KMS-11 (cell line): ENCODE data around the gene AGO3.

ENCODE experiments used
- H2AFZ ChIP-seq: fragments of 200-600 bp; sonication (generic); 2 replicates; pipeline ENCODE4 v1.6.1; 2016; ENCODE audit warnings: antibody characterized with exemption, mixed run types, low read depth
- H3K27ac ChIP-seq: fragments of 200-600 bp; sonication (generic); 2 replicates; pipeline ENCODE4 v1.6.1; 2016; ENCODE audit warnings: mild to moderate bottlenecking, mixed run types
- H3K27me3 ChIP-seq: fragments of 200-600 bp; sonication (generic); 2 replicates; pipeline ENCODE4 v1.6.1; 2017; ENCODE audit warnings: mild to moderate bottlenecking, low read depth, mixed run types, moderate library complexity; ENCODE audit not compliant: insufficient read depth
- H3K36me3 ChIP-seq: fragments of 200-600 bp; sonication (generic); 2 replicates; pipeline ENCODE4 v1.6.1; 2017; ENCODE audit warnings: mild to moderate bottlenecking, mixed run types; ENCODE audit not compliant: insufficient read depth
- H3K4me1 ChIP-seq: fragments of 200-600 bp; sonication (generic); 2 replicates; pipeline ENCODE4 v1.6.1; 2016; ENCODE audit warnings: mild to moderate bottlenecking, low read depth, mixed run types; ENCODE audit not compliant: poor library complexity, severe bottlenecking
- H3K4me2 ChIP-seq: fragments of 200-600 bp; sonication (generic); 2 replicates; pipeline ENCODE4 v1.7.0; 2016; ENCODE audit warnings: mild to moderate bottlenecking, mixed run types
- H3K4me3 ChIP-seq: fragments of 200-600 bp; sonication (generic); IDR thresholded peaks from 2 replicates; pipeline ENCODE4 v1.6.1; 2017; ENCODE audit warnings: low read depth, low read length, mixed read lengths; ENCODE audit not compliant: insufficient read depth
- H3K79me2 ChIP-seq: fragments of 200-600 bp; sonication (generic); 2 replicates; pipeline ENCODE4 v1.6.1; 2016; ENCODE audit warnings: low read depth, mixed run types; ENCODE audit not compliant: insufficient read depth
- H3K9ac ChIP-seq: fragments of 200-600 bp; sonication (generic); 2 replicates; pipeline ENCODE4 v1.6.1; 2016; ENCODE audit warnings: mild to moderate bottlenecking, mixed run types
- H4K20me1 ChIP-seq: fragments of 200-600 bp; sonication (generic); 2 replicates; pipeline ENCODE4 v1.6.1; 2016; ENCODE audit warnings: mild to moderate bottlenecking, mixed run types; ENCODE audit not compliant: insufficient read depth
- TF ChIP-seq, protein P1 (sequence below): fragments of 200-600 bp; sonication (generic); conservative IDR thresholded peaks from 2 replicates; pipeline ENCODE4 v1.6.1; 2017; ENCODE audit warnings: low read depth, mild to moderate bottlenecking, antibody characterized with exemption, low read length, moderate library complexity, mixed read lengths

Gene AGO3

GRCh38 chr1:36086529-36087232, 155.8 kb downstream of the AGO3 start:
- Histone ChIP-seq H3K4me3 (no peak overlapping the region), H3K27ac (no peak overlapping the region), H4K20me1 (no peaks in the 10 kb centered on the region), H2AFZ (no peak overlapping the region), H3K9ac (no peak overlapping the region), H3K27me3 (no peaks in the 10 kb centered on the region), H3K36me3 (no peaks in the 10 kb centered on the region), H3K4me1 (peaks cover 10% of the 10 kb centered on the region), H3K4me2 (no peak overlapping the region), H3K79me2 (peaks cover 23% of the 10 kb centered on the region; the same call in 1 of the 2 replicates)
- TF ChIP-seq, protein P1, sequence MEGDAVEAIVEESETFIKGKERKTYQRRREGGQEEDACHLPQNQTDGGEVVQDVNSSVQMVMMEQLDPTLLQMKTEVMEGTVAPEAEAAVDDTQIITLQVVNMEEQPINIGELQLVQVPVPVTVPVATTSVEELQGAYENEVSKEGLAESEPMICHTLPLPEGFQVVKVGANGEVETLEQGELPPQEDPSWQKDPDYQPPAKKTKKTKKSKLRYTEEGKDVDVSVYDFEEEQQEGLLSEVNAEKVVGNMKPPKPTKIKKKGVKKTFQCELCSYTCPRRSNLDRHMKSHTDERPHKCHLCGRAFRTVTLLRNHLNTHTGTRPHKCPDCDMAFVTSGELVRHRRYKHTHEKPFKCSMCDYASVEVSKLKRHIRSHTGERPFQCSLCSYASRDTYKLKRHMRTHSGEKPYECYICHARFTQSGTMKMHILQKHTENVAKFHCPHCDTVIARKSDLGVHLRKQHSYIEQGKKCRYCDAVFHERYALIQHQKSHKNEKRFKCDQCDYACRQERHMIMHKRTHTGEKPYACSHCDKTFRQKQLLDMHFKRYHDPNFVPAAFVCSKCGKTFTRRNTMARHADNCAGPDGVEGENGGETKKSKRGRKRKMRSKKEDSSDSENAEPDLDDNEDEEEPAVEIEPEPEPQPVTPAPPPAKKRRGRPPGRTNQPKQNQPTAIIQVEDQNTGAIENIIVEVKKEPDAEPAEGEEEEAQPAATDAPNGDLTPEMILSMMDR, result no peak

DNA sequence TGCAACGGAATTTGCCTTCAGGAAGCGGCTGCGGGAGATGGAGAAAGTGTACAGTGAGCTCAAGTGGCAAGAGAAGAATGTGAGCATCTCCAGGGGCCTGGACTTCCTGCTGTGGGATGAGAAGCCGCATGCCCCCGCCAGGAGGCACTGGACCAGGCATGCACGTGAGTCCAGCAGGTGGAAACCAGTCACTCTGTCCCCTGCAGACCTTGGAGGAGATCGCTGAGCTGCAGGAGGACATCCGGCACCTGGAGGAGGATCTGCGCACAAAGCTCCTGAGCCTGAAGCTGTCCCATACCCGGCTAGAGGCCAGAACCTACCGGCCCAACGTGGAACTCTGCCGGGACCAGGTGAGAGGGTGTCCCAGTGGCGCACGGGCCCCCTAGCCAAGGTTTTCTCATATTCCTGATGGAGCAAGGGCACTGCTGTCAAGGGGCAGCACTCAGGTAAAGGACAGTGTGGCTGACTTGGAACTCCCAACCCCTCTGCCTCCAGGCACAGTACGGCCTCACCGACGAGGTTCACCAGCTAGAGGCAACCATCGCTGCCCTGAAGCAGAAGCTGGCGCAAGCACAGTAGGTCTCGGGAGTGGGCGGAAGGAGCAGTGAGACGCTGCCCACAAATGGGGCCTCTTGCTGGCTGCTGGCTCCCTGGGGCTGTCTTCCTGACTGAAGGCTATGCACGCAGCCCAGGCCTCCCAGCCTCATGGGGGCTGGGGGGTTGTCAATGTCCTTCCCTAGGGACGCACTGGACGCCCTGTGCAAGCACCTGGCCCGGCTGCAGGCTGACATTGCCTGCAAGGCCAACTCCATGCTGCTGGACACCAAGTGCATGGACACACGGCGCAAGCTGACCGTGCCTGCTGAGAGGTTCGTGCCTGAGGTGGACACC, 156.6 kb downstream of the AGO3 start:
- no peak overlapping the region for H3K4me3 ChIP-seq
- H3K27me3 ChIP-seq, result no peaks in the 10 kb centered on the region
- H3K36me3 ChIP-seq, result no peaks in the 10 kb centered on the region
- H3K4me1 ChIP-seq, result peaks cover 10% of the 10 kb centered on the region
- H3K4me2 ChIP-seq, result 0 out of 2 replicates have a peak overlapping the region, but pooled peaks have one; percentile 82
- H3K27ac ChIP-seq, result no peak overlapping the region
- H4K20me1 ChIP-seq, result no peaks in the 10 kb centered on the region
- no peak overlapping the region for H3K9ac ChIP-seq
- H3K79me2 ChIP-seq, result peaks cover 23% of the 10 kb centered on the region; the same call in 1 of the 2 replicates
- peak overlapping the region; percentile 99 for H2AFZ ChIP-seq
- TF ChIP-seq, protein P1, result no peak

GRCh38 chr1:36088265-36088576, 157.3 kb downstream of the AGO3 start:
- H3K9ac ChIP-seq, result peak overlapping the region; percentile 69; the same call in 1 of the 2 replicates
- H3K4me2 ChIP-seq, result peak overlapping the region; percentile 82
- H3K79me2 ChIP-seq, result peaks cover 23% of the 10 kb centered on the region; the same call in 1 of the 2 replicates
- H3K36me3 ChIP-seq, result no peaks in the 10 kb centered on the region
- H3K4me3 ChIP-seq, result no peak overlapping the region
- TF ChIP-seq, protein P1, result no peak
- peaks cover 10% of the 10 kb centered on the region for H3K4me1 ChIP-seq
- H3K27me3 ChIP-seq, result no peaks in the 10 kb centered on the region
- no peaks in the 10 kb centered on the region for H4K20me1 ChIP-seq
- no peak overlapping the region for H3K27ac ChIP-seq
- H2AFZ ChIP-seq, result peak overlapping the region; percentile 99

- Histone ChIP-seq H3K4me1 (peaks cover 10% of the 10 kb centered on the region), H3K36me3 (no peaks in the 10 kb centered on the region)
Observed at GRCh38 chr1:36088577-36089392, 157.9 kb downstream of the AGO3 start, which contains the start of gene ADPRS. Gene ADPRS, plus strand, starts transcription at chr1:36088892. Its CDS starts 13 bp downstream, at chr1:36088905.

More at GRCh38 chr1:36088577-36089392, 157.9 kb downstream of the AGO3 start, which contains the start of gene ADPRS:
- Histone ChIP-seq H3K79me2 (peaks cover 23% of the 10 kb centered on the region; the same call in 1 of the 2 replicates), H3K27me3 (no peaks in the 10 kb centered on the region), H2AFZ (peak within 1 kb of the TSS; percentile 99), H3K9ac (peak within 1 kb of the TSS; percentile 69), H3K4me2 (peak within 1 kb of the TSS; percentile 96), H3K4me3 (peak within 1 kb of the TSS; percentile 82), H4K20me1 (no peaks in the 10 kb centered on the region), H3K27ac (peak within 1 kb of the TSS; percentile 33; the same call in 1 of the 2 replicates)
- TF ChIP-seq, protein P1, result peak; percentile 83
